ENCODE measurements around the gene CENPX.

CENPX gene

DNA sequence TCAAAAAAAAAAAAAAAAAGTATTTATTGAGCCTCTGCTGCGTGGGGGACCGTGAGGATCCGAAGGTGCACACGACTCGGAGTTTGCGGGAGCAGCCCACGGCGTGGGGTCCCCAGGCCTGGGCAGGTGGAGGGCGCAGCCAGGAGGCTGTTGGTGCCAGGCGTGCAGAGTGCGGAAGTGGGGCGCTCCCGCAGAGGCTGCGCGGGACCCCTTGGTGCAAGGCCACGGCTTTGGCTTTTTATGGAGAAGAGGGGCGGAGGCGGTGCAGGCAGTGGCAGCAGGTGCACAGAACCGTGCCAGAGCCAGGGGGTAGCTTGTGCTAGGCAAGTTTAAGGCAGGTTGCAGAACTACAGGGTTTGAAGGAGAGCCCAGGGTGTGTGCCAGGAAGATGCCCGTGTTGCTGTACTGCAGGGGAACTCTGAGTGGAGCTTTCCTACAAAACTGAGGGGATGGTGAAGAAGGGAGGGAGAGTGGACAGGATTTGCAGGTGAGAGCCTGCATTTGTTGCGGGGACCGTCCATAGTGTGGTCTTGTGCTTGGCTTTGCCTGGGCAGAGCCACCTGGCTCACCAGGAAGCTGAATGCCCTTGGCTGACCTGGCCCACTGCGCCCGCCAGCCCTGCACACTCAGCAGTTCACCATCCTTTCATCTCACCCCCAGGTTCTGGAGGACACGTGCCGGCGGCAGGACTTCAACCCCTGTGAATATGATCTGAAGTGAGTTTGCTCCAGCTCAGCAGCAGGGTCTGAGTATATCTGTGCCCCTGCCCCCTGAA lies 44.0 kb downstream of the CENPX start:
- DNase-seq (ENCODE audit: insufficient read length, low spot score) = no peak
- TF ChIP-seq POLR2A (IDR thresholded peaks at IDR 0.05; ENCODE audit: low read depth, low read length) = no peak
- no peak for TF ChIP-seq PAX5 (IDR thresholded peaks at IDR 0.05; ENCODE audit: insufficient read depth, low read length, severe bottlenecking)
- TF ChIP-seq SPI1 (IDR thresholded peaks at IDR 0.05; ENCODE audit: low read depth, low read length) = no peak
- TF ChIP-seq TAF1 (IDR thresholded peaks at IDR 0.05; ENCODE audit: low read depth, low read length) = no peak
- TF ChIP-seq POLR2AphosphoS5 (IDR thresholded peaks at IDR 0.05; ENCODE audit: low read depth, low read length) = no peak
- no peak for TF ChIP-seq POU2F2 (IDR thresholded peaks at IDR 0.05; ENCODE audit: low read depth, low read length)
- no peak for FAIRE-seq

DNA sequence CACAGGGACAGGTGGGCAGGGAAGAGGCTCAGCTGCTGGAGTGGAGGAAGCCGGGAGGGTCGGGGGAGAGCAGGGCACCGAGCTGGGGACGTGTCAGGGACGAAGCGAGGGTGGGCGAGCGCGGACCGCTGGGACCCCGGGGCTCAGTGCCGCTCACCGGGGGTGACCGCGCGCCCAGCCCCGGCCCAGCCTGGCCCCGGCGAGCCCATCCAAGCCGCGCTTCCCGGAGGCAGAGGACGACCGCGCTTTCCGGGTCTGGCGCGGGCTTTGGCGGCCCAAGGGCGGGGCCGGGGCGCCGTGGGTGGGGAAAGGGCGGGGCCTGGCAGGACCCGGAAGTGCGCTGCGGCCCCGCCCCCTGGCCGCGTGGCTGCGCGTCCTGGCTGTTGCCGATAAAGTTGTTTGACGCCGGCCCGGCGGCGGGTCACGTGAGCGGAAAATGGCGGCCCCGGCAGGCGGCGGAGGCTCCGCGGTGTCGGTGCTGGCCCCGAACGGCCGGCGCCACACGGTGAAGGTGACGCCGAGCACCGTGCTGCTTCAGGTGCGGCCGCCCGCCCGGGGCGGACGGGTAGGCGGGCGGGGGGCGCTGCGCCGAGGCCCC lies 45.4 kb downstream of the CENPX start, which contains the start of gene ASPSCR1:
Gene ASPSCR1 (plus strand): TSS at position 419 of the 598 bp plus-strand sequence. CDS start 18 bp downstream, at position 437.
- peak; percentile 90 for DNase-seq (ENCODE audit: insufficient read length, low spot score)
- TF ChIP-seq POLR2AphosphoS5 (IDR thresholded peaks at IDR 0.05; ENCODE audit: low read depth, low read length) = peak; percentile 73
- TF ChIP-seq POU2F2 (IDR thresholded peaks at IDR 0.05; ENCODE audit: low read depth, low read length) = 0 out of 2 replicates have a peak, but pooled peaks have one; percentile 46
- TF ChIP-seq POLR2A (IDR thresholded peaks at IDR 0.05; ENCODE audit: low read depth, low read length) = peak; percentile 80
- peak; percentile 92 for TF ChIP-seq TAF1 (IDR thresholded peaks at IDR 0.05; ENCODE audit: low read depth, low read length)
- peak; percentile 53 for TF ChIP-seq PAX5 (IDR thresholded peaks at IDR 0.05; ENCODE audit: insufficient read depth, low read length, severe bottlenecking)
- peak; percentile 37 for TF ChIP-seq SPI1 (IDR thresholded peaks at IDR 0.05; ENCODE audit: low read depth, low read length)
- FAIRE-seq = peak; percentile 94

DNA sequence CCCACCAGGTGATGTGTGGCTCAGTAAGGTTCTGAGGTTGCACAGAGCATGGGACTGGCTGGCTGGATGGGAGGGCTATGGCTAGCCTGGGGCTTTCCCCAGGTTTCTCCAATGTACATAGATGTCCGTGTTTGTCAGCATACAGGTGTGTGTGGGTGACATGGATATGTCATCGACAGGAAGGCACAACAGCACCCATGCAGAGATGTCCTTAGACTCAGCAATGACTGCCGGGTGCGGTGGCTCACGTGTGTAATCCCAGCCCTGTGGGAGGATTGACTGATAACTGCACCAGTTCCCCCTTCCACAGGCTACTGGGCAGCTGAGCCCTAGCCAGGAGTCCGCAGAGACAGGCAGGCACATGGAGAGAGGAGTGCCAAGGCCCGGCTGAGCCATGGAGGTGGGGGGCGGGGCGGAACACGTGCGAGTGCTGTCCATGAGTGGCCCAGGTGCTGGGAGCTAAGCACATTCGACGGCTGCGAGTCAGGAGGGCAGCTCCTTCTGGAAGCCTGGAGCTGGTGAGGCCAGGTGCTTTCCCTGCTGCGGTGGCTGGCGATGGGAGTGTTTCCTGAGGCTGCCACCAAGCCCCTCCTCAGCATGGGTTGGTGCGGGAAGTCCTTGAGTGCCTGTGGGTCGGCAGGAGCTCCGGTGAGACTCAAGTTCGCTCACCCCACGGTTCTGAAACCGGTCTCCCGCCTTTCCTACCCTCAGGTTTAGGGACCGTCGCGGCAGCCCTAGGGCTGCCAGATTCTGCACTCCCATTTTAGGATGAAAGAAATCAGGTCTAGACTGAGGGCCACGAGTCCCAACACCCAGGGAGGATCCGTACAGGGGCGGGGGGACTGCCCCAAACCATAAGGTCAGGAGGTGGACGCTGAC lies 46.1 kb downstream of the CENPX start:
- no peak for DNase-seq (ENCODE audit: insufficient read length, low spot score)
- TF ChIP-seq POLR2AphosphoS5 (IDR thresholded peaks at IDR 0.05; ENCODE audit: low read depth, low read length) (no peak; the same call in 1 of the 2 replicates), SPI1 (IDR thresholded peaks at IDR 0.05; ENCODE audit: low read depth, low read length) (no peak), TAF1 (IDR thresholded peaks at IDR 0.05; ENCODE audit: low read depth, low read length) (no peak), POLR2A (IDR thresholded peaks at IDR 0.05; ENCODE audit: low read depth, low read length) (no peak), PAX5 (IDR thresholded peaks at IDR 0.05; ENCODE audit: insufficient read depth, low read length, severe bottlenecking) (no peak), POU2F2 (IDR thresholded peaks at IDR 0.05; ENCODE audit: low read depth, low read length) (no peak)
- FAIRE-seq = peak; percentile 41

DNA sequence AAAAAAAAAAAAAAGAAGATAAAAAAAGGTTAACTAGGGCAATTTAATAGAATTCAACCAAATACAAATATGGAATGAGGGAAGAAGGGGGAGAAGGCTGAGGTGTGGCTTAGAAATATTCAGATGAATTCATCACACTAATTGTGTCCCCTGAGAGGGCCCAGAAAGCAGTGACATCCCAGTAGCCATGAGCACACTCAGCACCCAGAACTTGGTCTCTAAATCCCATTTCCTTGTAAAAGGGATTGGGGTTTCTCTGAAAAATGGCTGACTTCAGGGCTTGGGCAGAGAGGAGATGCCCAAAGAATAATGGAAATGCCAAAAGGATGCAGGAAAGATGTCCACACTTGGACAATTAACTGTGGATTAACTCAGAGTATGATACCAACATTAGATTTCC lies 49.2 kb downstream of the CENPX start:
- DNase-seq (ENCODE audit: insufficient read length, low spot score) (no peak), FAIRE-seq (no peak)
- TF ChIP-seq TAF1 (IDR thresholded peaks at IDR 0.05; ENCODE audit: low read depth, low read length) (no peak), PAX5 (IDR thresholded peaks at IDR 0.05; ENCODE audit: insufficient read depth, low read length, severe bottlenecking) (no peak), SPI1 (IDR thresholded peaks at IDR 0.05; ENCODE audit: low read depth, low read length) (no peak), POLR2A (IDR thresholded peaks at IDR 0.05; ENCODE audit: low read depth, low read length) (no peak), POLR2AphosphoS5 (IDR thresholded peaks at IDR 0.05; ENCODE audit: low read depth, low read length) (no peak)

DNA sequence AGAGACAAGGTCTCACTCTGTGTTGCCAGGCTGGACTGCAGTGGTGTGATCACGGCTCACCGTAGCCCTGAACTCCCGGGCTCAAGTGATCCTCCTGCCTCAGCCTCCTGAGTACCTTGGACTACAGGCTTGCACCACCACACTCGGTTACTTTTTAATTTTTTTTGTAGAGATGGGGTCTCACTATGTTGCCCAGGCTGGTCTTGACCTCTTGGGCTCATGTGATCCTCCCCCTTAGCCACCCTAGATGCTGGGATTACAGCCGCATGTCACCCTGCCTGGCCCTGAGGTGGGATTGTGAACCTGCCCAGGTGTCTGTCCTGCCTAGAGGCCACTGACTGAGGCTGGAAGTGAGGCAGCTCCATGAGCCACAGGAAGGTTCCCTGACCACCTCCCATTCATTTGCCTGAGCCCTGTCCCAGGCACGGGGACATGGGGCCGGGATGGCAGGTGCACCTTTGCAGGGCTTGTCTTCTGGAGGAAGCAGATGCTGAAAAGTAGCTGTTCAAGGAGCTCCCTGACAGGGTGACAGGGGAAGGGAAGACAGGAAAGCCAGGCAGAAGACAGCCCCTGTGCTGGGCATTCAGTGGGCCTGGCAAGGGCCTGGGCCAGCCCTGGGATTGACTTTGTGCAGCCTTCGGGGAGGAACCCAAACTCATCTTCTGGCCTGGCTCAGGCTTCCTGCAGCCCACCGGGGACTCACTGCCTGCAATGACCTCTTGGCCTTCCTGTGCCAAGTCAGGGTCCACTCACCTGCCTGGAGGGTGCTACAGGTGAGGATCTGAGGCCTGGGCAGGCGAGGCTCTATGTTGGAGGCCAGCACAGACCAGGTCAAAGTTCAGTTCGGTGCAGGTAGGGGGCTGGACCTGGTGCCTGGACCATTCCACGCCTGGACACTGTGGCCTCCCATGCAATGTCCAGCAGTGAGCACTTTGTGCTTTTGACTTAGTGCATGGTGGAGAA lies 53.5 kb downstream of the CENPX start:
- DNase-seq (ENCODE audit: insufficient read length, low spot score) (no peak), FAIRE-seq (no peak)
- TF ChIP-seq PAX5 (IDR thresholded peaks at IDR 0.05; ENCODE audit: insufficient read depth, low read length, severe bottlenecking) = no peak
- TF ChIP-seq POU2F2 (IDR thresholded peaks at IDR 0.05; ENCODE audit: low read depth, low read length) = no peak
- no peak for TF ChIP-seq TAF1 (IDR thresholded peaks at IDR 0.05; ENCODE audit: low read depth, low read length)
- TF ChIP-seq POLR2AphosphoS5 (IDR thresholded peaks at IDR 0.05; ENCODE audit: low read depth, low read length) = no peak
- TF ChIP-seq POLR2A (IDR thresholded peaks at IDR 0.05; ENCODE audit: low read depth, low read length) = no peak
- no peak for TF ChIP-seq SPI1 (IDR thresholded peaks at IDR 0.05; ENCODE audit: low read depth, low read length)

All from GM12891 (cell line).